WTC11 (cell line): ENCODE data around the gene MLPH.

ENCODE experiments used
- NR1H2 ChIP-seq: sonication (generic); formaldehyde crosslinking; IDR thresholded peaks from 2 replicates; pipeline ENCODE4 v1.9.0; 2021; ENCODE audit warnings: mild to moderate bottlenecking, moderate library complexity, missing genetic modification reagents
- SMAD4 ChIP-seq: sonication (generic); formaldehyde crosslinking; IDR thresholded peaks from 2 replicates; pipeline ENCODE4 v1.8.0; 2022; ENCODE audit warnings: mild to moderate bottlenecking, missing genetic modification reagents

- TF ChIP-seq NR1H2 (no peak), SMAD4 (CRISPR knock-in tag) (no peak)
Measured at GRCh38 chr2:237538001-237538720, 51.1 kb downstream of the MLPH start.
